LNCaP clone FGC (cell line): ENCODE data around the gene B4GALNT4.

ENCODE experiments used
- DNase-seq: peaks from one replicate; pipeline ENCODE4 v3.0.0-alpha.2; 2011; ENCODE audit warnings: low read depth
- H3K4me3 ChIP-seq: 2 replicates; pipeline ENCODE4 v1.5.1; 2011; ENCODE audit warnings: mild to moderate bottlenecking, low read depth, low read length, control low read depth
- CTCF ChIP-seq: IDR thresholded peaks from 2 replicates; pipeline ENCODE4 v1.5.1; 2012; ENCODE audit warnings: mild to moderate bottlenecking; ENCODE audit not compliant: control insufficient read depth, insufficient read depth; ENCODE audit errors: extremely low read depth

Gene B4GALNT4

GRCh38 chr11:405954-406795 lies 36.9 kb downstream of the B4GALNT4 start:
- TF ChIP-seq CTCF, result no peak
- DNase-seq, result no peak
- peak overlapping the region; percentile 44; the same call in 1 of the 2 replicates for H3K4me3 ChIP-seq

- no peak for DNase-seq
- H3K4me3 ChIP-seq, result peak overlapping the region; percentile 44
- no peak for TF ChIP-seq CTCF
These were observed 37.7 kb downstream of the B4GALNT4 start for GRCh38 chr11:406796-407650.

GRCh38 chr11:407651-408123 lies 38.4 kb downstream of the B4GALNT4 start:
- TF ChIP-seq CTCF, result no peak
- H3K4me3 ChIP-seq, result no peak overlapping the region

GRCh38 chr11:408154-409007 lies 39.1 kb downstream of the B4GALNT4 start:
- no peak for TF ChIP-seq CTCF
- H3K4me3 ChIP-seq, result no peak overlapping the region
- no peak for DNase-seq

More at GRCh38 chr11:407651-408123, 38.4 kb downstream of the B4GALNT4 start:
- no peak for DNase-seq

GRCh38 chr11:409008-409599 lies 39.8 kb downstream of the B4GALNT4 start:
- DNase-seq, result no peak
- no peak overlapping the region for H3K4me3 ChIP-seq
- no peak for TF ChIP-seq CTCF
